ENCODE results near the gene SPEN.
"Not testable (repeated sequence)": the region's sequence is repeated elsewhere in the genome, so short reads cannot be mapped to it uniquely, and the experiment has no call there.

- not testable (repeated sequence) for TF ChIP-seq POLR2AphosphoS5 (IDR thresholded peaks at IDR 0.05; ENCODE audit: low read depth, low read length); POLR2A (IDR thresholded peaks at IDR 0.05; ENCODE audit: low read depth, low read length); TAF1 (IDR thresholded peaks at IDR 0.05; ENCODE audit: borderline replicate concordance, low read depth, low read length)
Observed at GRCh38 chr1:15807549-15807948, 40.0 kb upstream of the SPEN start, which contains the start of gene UQCRHL.
